T-cell (primary cell): Measurements from ENCODE around the gene GCH1. TPM values are rescaled to one million over a fixed set of nuclear protein-coding genes. Genes with fewer than 3 reads are reported as not detected.

Experiments used
- ATAC-seq, 4 experiments: fragments of 200-7000 bp in 3 of 4; fragments of 150-1000 bp in 1 of 4; cut with Tn5 transposase; replicated peaks in 1 of 4; 1 replicate in 3 of 4; 2 replicates in 1 of 4; pipeline ENCODE4 v1.10.0; 2021; ENCODE audit warnings: moderate library complexity in 3 of 4, mild to moderate bottlenecking in 2 of 4, moderate number of reproducible peaks in 1 of 4
- CTCF ChIA-PET, 2 donors: fragments of 300-600 bp; sonication (Branson Sonifier 250); formaldehyde crosslinking; loops; one replicate each; lab custom pipeline; 2022; ENCODE audit warnings: antibody characterized with exemption in 2 of 2; lab: Charles Lee
- POLR2A ChIA-PET, 2 donors: fragments of 300-600 bp; sonication (Branson Sonifier 250); formaldehyde crosslinking; loops; one replicate each; lab custom pipeline; 2022; ENCODE audit warnings: antibody characterized with exemption in 2 of 2; lab: Charles Lee
- DNase-seq, 35 experiments: peaks; one replicate each; pipeline versions ENCODE4 v3.0.0 to v3.0.0-alpha.2; 2013 to 2023
- H3K27ac ChIP-seq: one replicate; pipeline ENCODE4 v1.5.1; 2013; ENCODE audit warnings: low read length
- H3K27me3 ChIP-seq, 2 experiments: replicated peaks in 1 of 2; 1 replicate in 1 of 2; 2 replicates in 1 of 2; pipeline versions ENCODE4 v1.6.1 to v1.7.0; 2013; ENCODE audit warnings: low read length in 1 of 2, mixed read lengths in 1 of 2; ENCODE audit not compliant: control insufficient read depth in 2 of 2, insufficient read depth in 2 of 2; ENCODE audit errors: extremely low read depth in 1 of 2
- H3K36me3 ChIP-seq, 2 donors: 1 replicate in 1 of 2; 2 replicates in 1 of 2; pipeline versions ENCODE4 v1.6.1 to v1.7.0; 2013; ENCODE audit warnings: low read length in 1 of 2; ENCODE audit not compliant: control insufficient read depth in 2 of 2, insufficient read depth in 1 of 2; ENCODE audit errors: extremely low read depth in 1 of 2
- H3K4me1 ChIP-seq, 2 experiments: 1 replicate in 1 of 2; 2 replicates in 1 of 2; pipeline versions ENCODE4 v1.6.1 to v1.7.0; 2013; ENCODE audit warnings: low read length in 2 of 2, mixed read lengths in 1 of 2; ENCODE audit not compliant: insufficient read depth in 2 of 2, control insufficient read depth in 1 of 2; ENCODE audit errors: extremely low read depth in 1 of 2
- H3K4me3 ChIP-seq, 2 donors: 1 replicate in 1 of 2; 2 replicates in 1 of 2; pipeline versions ENCODE4 v1.5.1 to v1.7.0; 2013; ENCODE audit warnings: mild to moderate bottlenecking in 2 of 2, low read length in 1 of 2, moderate library complexity in 1 of 2; ENCODE audit not compliant: control insufficient read depth in 1 of 2; ENCODE audit errors: extremely low read depth in 1 of 2
- H3K9me3 ChIP-seq: 2 replicates; pipeline ENCODE4 v1.7.0; 2013
- H3K27ac Mint-ChIP-seq, 2 donors: one replicate each; pipeline ENCODE4 v1.8.0; 2020 to 2021; ENCODE audit warnings: mild to moderate bottlenecking in 2 of 2, mixed read lengths in 2 of 2
- H3K27me3 Mint-ChIP-seq, 2 donors: one replicate each; pipeline ENCODE4 v1.8.0; 2021 to 2022; ENCODE audit warnings: mixed read lengths in 2 of 2
- H3K36me3 Mint-ChIP-seq: one replicate; pipeline ENCODE4 v1.8.0; 2021; ENCODE audit warnings: mixed read lengths
- H3K4me1 Mint-ChIP-seq, 3 donors: one replicate each; pipeline ENCODE4 v1.8.0; 2020 to 2022; ENCODE audit warnings: mixed read lengths in 3 of 3, mild to moderate bottlenecking in 1 of 3
- H3K4me3 Mint-ChIP-seq, 3 donors: one replicate each; pipeline ENCODE4 v1.8.0; 2020 to 2022; ENCODE audit warnings: mild to moderate bottlenecking in 3 of 3, mixed read lengths in 3 of 3, moderate library complexity in 3 of 3
- H3K9me3 Mint-ChIP-seq, 3 donors: one replicate each; pipeline ENCODE4 v1.8.0; 2020 to 2022; ENCODE audit warnings: mixed read lengths in 3 of 3
- WGBS: methylation state at CpG from one replicate; pipeline ENCODE4 v1.1.5; 2013; ENCODE audit warnings: missing lambda C conversion rate; ENCODE audit not compliant: insufficient coverage; 5-methylcytosine and 5-hydroxymethylcytosine counted together
- total RNA-seq, 35 experiments: library from RNA in 6 of 35; stranded (reverse) in 6 of 35; fragments of 120-200 nt in 1 of 35; gene quantifications; one replicate each; pipeline versions ENCODE4 v1.2.1 to v1.2.4 and lab custom pipeline; 2013 to 2026

GCH1 gene
- total RNA-seq, 5 donors from 2014 or later (not counting 1 experiment from before 2014, with no cell fraction given), result 26.5 to 31.2 (median 29.2) TPM

- H3K27ac ChIP-seq, result no peak overlapping the region
- no peak overlapping the region for H3K27ac Mint-ChIP-seq
Measured at GRCh38 chr14:54822685-54823084, 79.9 kb downstream of the GCH1 start.

GRCh38 chr14:54818201-54819133 lies 84.2 kb downstream of the GCH1 start:
- Mint-ChIP-seq H3K27me3 (peaks cover 8 to 11% of the 10 kb centered on the region in 2 donors), H3K36me3 (no peaks in the 10 kb centered on the region), H3K4me1 (no peaks in the 10 kb centered on the region), H3K4me3 (no peak overlapping the region), H3K9me3 (peaks cover 0 to 5% (median 0%) of the 10 kb centered on the region in 3 donors), H3K27ac (no peak overlapping the region)
- no peaks in the 10 kb centered on the region for H3K4me1 ChIP-seq
- H3K36me3 ChIP-seq, result no peaks in the 10 kb centered on the region
- CTCF ChIA-PET, result no interaction called here
- no peak overlapping the region for H3K27ac ChIP-seq
- ATAC-seq, result no peak
- H3K4me3 ChIP-seq, result no peak overlapping the region
- DNase-seq, result no peak
- POLR2A ChIA-PET, result no interaction called here
- H3K27me3 ChIP-seq, result peaks cover 0 to 2% of the 10 kb centered on the region in 2 experiments
- WGBS, result 80% methylated on average over 2 of the region's 14 CpGs
- no peaks in the 10 kb centered on the region for H3K9me3 ChIP-seq

More at GRCh38 chr14:54822685-54823084, 79.9 kb downstream of the GCH1 start:
- Mint-ChIP-seq H3K27me3 (peaks cover 10 to 11% of the 10 kb centered on the region in 2 donors), H3K4me1 (no peaks in the 10 kb centered on the region), H3K4me3 (no peak overlapping the region), H3K9me3 (peaks cover 21 to 33% (median 25%) of the 10 kb centered on the region in 3 donors), H3K36me3 (no peaks in the 10 kb centered on the region)
- ATAC-seq (no peak), DNase-seq (no peak)
- no peaks in the 10 kb centered on the region for H3K36me3 ChIP-seq
- H3K9me3 ChIP-seq, result no peaks in the 10 kb centered on the region
- CTCF ChIA-PET, result no interaction called here
- peaks cover 0 to 2% of the 10 kb centered on the region in 2 experiments for H3K27me3 ChIP-seq
- H3K4me3 ChIP-seq, result no peak overlapping the region
- POLR2A ChIA-PET, result no interaction called here
- H3K4me1 ChIP-seq, result no peaks in the 10 kb centered on the region

GRCh38 chr14:54817506-54817905 lies 85.1 kb downstream of the GCH1 start:
- no peaks in the 10 kb centered on the region for H3K36me3 ChIP-seq
- H3K27me3 ChIP-seq, result peaks cover 0 to 2% of the 10 kb centered on the region in 2 experiments
- no peak overlapping the region for H3K27ac ChIP-seq
- WGBS, result 94% methylated on average over 3 of the region's 5 CpGs
- CTCF ChIA-PET, result no interaction called here
- H3K9me3 ChIP-seq, result no peaks in the 10 kb centered on the region
- no peak overlapping the region for H3K27ac Mint-ChIP-seq
- no peaks in the 10 kb centered on the region for H3K4me1 Mint-ChIP-seq
- no peak for DNase-seq
- no peak overlapping the region for H3K4me3 Mint-ChIP-seq
- H3K27me3 Mint-ChIP-seq, result peaks cover 8 to 14% of the 10 kb centered on the region in 2 donors
- no peaks in the 10 kb centered on the region for H3K36me3 Mint-ChIP-seq
- H3K4me1 ChIP-seq, result no peaks in the 10 kb centered on the region
- POLR2A ChIA-PET, result no interaction called here
- H3K9me3 Mint-ChIP-seq, result peaks cover 0 to 3% (median 0%) of the 10 kb centered on the region in 3 donors
- no peak overlapping the region for H3K4me3 ChIP-seq
- no peak for ATAC-seq

GRCh38 chr14:54816450-54816849 lies 86.2 kb downstream of the GCH1 start:
- Mint-ChIP-seq H3K4me1 (no peaks in the 10 kb centered on the region), H3K9me3 (no peaks in the 10 kb centered on the region), H3K36me3 (no peaks in the 10 kb centered on the region), H3K4me3 (no peak overlapping the region), H3K27me3 (peaks cover 8 to 16% of the 10 kb centered on the region in 2 donors), H3K27ac (no peak overlapping the region)
- Histone ChIP-seq H3K4me3 (no peak overlapping the region), H3K27me3 (peaks cover 0 to 2% of the 10 kb centered on the region in 2 experiments), H3K4me1 (no peaks in the 10 kb centered on the region), H3K9me3 (no peaks in the 10 kb centered on the region), H3K36me3 (no peaks in the 10 kb centered on the region), H3K27ac (no peak overlapping the region)
- DNase-seq, result no peak
- POLR2A ChIA-PET, result no interaction called here
- ATAC-seq, result no peak
- CTCF ChIA-PET, result interaction anchor here in 1 of 2 donors (1.3 kb wide), 1 partner anchor 12 kb away, joined by 5 read pairs; no protein-coding TSS in a partner anchor
- WGBS, result 80% methylated on average over 1 of the region's 1 CpG

GRCh38 chr14:54815515-54815914 lies 87.1 kb downstream of the GCH1 start:
- Histone ChIP-seq H3K4me1 (no peaks in the 10 kb centered on the region), H3K27ac (no peak overlapping the region), H3K36me3 (no peaks in the 10 kb centered on the region), H3K9me3 (no peaks in the 10 kb centered on the region), H3K4me3 (no peak overlapping the region), H3K27me3 (peaks cover 0 to 2% of the 10 kb centered on the region in 2 experiments)
- ChIA-PET POLR2A (no interaction called here), CTCF (interaction anchor here (0.5 to 1.3 kb wide), 2 partner anchors 11 to 94 kb away, joined by 4 to 5 read pairs; no protein-coding TSS in a partner anchor)
- no peaks in the 10 kb centered on the region for H3K36me3 Mint-ChIP-seq
- no peak overlapping the region for H3K4me3 Mint-ChIP-seq
- H3K9me3 Mint-ChIP-seq, result no peaks in the 10 kb centered on the region
- no peaks in the 10 kb centered on the region for H3K4me1 Mint-ChIP-seq
- ATAC-seq (no peak), DNase-seq (no peak)
- peaks cover 6 to 16% of the 10 kb centered on the region in 2 donors for H3K27me3 Mint-ChIP-seq
- no peak overlapping the region for H3K27ac Mint-ChIP-seq
- 88% methylated on average over 3 of the region's 6 CpGs for WGBS

- Histone ChIP-seq H3K4me1 (no peaks in the 10 kb centered on the region), H3K36me3 (no peaks in the 10 kb centered on the region), H3K9me3 (no peaks in the 10 kb centered on the region), H3K27me3 (peaks cover 0 to 2% of the 10 kb centered on the region in 2 experiments), H3K4me3 (no peak overlapping the region), H3K27ac (no peak overlapping the region)
- WGBS, result 91% methylated on average over 11 of the region's 12 CpGs
- H3K27ac Mint-ChIP-seq, result no peak overlapping the region
- ATAC-seq, result no peak
- ChIA-PET POLR2A (no interaction called here), CTCF (interaction anchor here in 1 of 2 donors (0.5 kb wide), 1 partner anchor 94 kb away, joined by 4 read pairs; no protein-coding TSS in a partner anchor)
- H3K27me3 Mint-ChIP-seq, result peaks cover 1 to 12% of the 10 kb centered on the region in 2 donors
- H3K36me3 Mint-ChIP-seq, result no peaks in the 10 kb centered on the region
- DNase-seq, result no peak
- no peaks in the 10 kb centered on the region for H3K9me3 Mint-ChIP-seq
- no peak overlapping the region for H3K4me3 Mint-ChIP-seq
- no peaks in the 10 kb centered on the region for H3K4me1 Mint-ChIP-seq
Measured at GRCh38 chr14:54815016-54815415, 87.6 kb downstream of the GCH1 start.
